ENCODE results near the gene DUT.

The DUT gene

GRCh38 chr15:48306639-48307038 is 24.6 kb upstream of the DUT start:
- DNase-seq (ENCODE audit: extremely low spot score) = no peak
- TF ChIP-seq NFRKB (IDR thresholded peaks at IDR 0.05) (no peak), SP1 (IDR thresholded peaks at IDR 0.05) (no peak), SUZ12 (IDR thresholded peaks at IDR 0.05) (no peak), L3MBTL2 (conservative IDR thresholded peaks at IDR 0.05) (no peak), PKNOX1 (IDR thresholded peaks at IDR 0.05) (no peak), TARDBP (IDR thresholded peaks at IDR 0.05) (no peak)
- ChIA-PET POLR2A (interaction anchor here (0.6 kb wide), 1 partner anchor 1576 kb away, joined by 3 read pairs; no protein-coding TSS in a partner anchor), CTCF (no interaction called here)

DNA sequence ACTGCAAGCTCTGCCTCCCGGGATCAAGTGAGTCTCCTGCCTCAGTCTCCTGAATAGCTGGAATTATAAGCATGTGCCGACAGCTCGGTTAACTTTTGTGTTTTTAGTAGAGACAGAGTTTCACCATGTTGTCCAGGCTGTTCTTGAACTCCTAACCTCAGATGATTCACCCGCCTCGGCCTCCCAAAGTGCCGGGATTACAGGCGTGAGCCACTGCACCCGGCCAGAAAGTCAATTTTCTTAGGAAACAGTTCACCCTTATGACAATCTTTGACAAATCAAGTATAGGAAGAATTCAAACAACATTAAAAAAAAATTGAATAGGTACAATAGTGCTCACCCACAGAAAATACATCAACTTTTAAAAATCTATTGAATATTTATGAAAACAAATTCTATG is 23.6 kb upstream of the DUT start:
- TF ChIP-seq L3MBTL2 (conservative IDR thresholded peaks at IDR 0.05) (no peak), LEF1 (IDR thresholded peaks at IDR 0.05; ENCODE audit: borderline replicate concordance) (no peak), SUZ12 (IDR thresholded peaks at IDR 0.05) (no peak), NFRKB (IDR thresholded peaks at IDR 0.05) (no peak), TARDBP (IDR thresholded peaks at IDR 0.05) (no peak), FOXA1 (IDR thresholded peaks at IDR 0.05) (no peak), ELF4 (IDR thresholded peaks at IDR 0.05) (no peak), FOXM1 (IDR thresholded peaks at IDR 0.05; ENCODE audit: borderline replicate concordance) (no peak), ARNT (IDR thresholded peaks at IDR 0.05) (no peak), PKNOX1 (IDR thresholded peaks at IDR 0.05) (no peak), CTBP1 (IDR thresholded peaks at IDR 0.05; ENCODE audit: borderline replicate concordance) (no peak), SP1 (IDR thresholded peaks at IDR 0.05) (no peak), ZNF384 (IDR thresholded peaks at IDR 0.05) (no peak), HDGF (IDR thresholded peaks at IDR 0.05; ENCODE audit: borderline replicate concordance) (no peak)
- no peak for DNase-seq (ENCODE audit: extremely low spot score)
- ChIA-PET POLR2A (no interaction called here), CTCF (no interaction called here)

- no peak for DNase-seq (ENCODE audit: extremely low spot score)
- CTCF ChIA-PET = no interaction called here
- POLR2A ChIA-PET = no interaction called here
- TF ChIP-seq CTBP1 (IDR thresholded peaks at IDR 0.05; ENCODE audit: borderline replicate concordance) (no peak), HDGF (IDR thresholded peaks at IDR 0.05; ENCODE audit: borderline replicate concordance) (no peak), LEF1 (IDR thresholded peaks at IDR 0.05; ENCODE audit: borderline replicate concordance) (no peak), L3MBTL2 (conservative IDR thresholded peaks at IDR 0.05) (no peak), BHLHE40 (IDR thresholded peaks at IDR 0.05; ENCODE audit: borderline replicate concordance) (no peak), FOXM1 (IDR thresholded peaks at IDR 0.05; ENCODE audit: borderline replicate concordance) (no peak), SP1 (IDR thresholded peaks at IDR 0.05) (no peak), FOXA1 (IDR thresholded peaks at IDR 0.05) (no peak), NFRKB (IDR thresholded peaks at IDR 0.05) (no peak), FOXK2 (IDR thresholded peaks at IDR 0.05) (no peak), TARDBP (IDR thresholded peaks at IDR 0.05) (no peak), ELF4 (IDR thresholded peaks at IDR 0.05) (no peak), PKNOX1 (IDR thresholded peaks at IDR 0.05) (no peak)
These were observed 21.5 kb upstream of the DUT start for GRCh38 chr15:48309740-48310139.

GRCh38 chr15:48313216-48313615 is 18.0 kb upstream of the DUT start:
- CTCF ChIA-PET = no interaction called here

DNA sequence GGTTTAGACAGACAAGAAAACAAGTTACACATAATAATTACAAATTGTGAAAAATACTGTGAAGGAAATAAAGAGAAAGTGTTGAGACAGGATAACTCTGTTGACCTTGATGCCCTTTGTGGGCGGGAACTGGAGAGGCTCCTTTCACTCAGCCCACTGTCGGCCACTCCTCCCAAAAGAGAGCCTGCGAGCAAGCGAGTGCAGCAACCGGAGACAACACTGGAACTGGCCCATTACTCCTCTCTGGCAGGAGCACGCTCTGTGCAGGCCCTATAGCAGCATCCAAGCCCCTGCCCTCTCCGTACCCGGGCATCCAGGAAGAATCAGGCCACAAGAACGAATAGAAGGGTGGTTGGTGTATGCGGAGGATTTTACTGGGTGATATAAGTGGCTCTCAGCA is 16.2 kb upstream of the DUT start:
- DNase-seq (ENCODE audit: extremely low spot score) = no peak
- POLR2A ChIA-PET = no interaction called here
- CTCF ChIA-PET = no interaction called here
- TF ChIP-seq ELF4 (IDR thresholded peaks at IDR 0.05) = no peak
- no peak for TF ChIP-seq SP1 (IDR thresholded peaks at IDR 0.05)
- TF ChIP-seq FOXA1 (IDR thresholded peaks at IDR 0.05) = no peak
- TF ChIP-seq TARDBP (IDR thresholded peaks at IDR 0.05) = no peak
- no peak for TF ChIP-seq FOXM1 (IDR thresholded peaks at IDR 0.05; ENCODE audit: borderline replicate concordance)
- TF ChIP-seq FOXK2 (IDR thresholded peaks at IDR 0.05) = no peak
- TF ChIP-seq CTBP1 (IDR thresholded peaks at IDR 0.05; ENCODE audit: borderline replicate concordance) = no peak

More at GRCh38 chr15:48313216-48313615, 18.0 kb upstream of the DUT start:
- POLR2A ChIA-PET = no interaction called here
- no peak for TF ChIP-seq NFRKB (IDR thresholded peaks at IDR 0.05)
- no peak for TF ChIP-seq FOXK2 (IDR thresholded peaks at IDR 0.05)
- no peak for TF ChIP-seq TARDBP (IDR thresholded peaks at IDR 0.05)
- no peak for TF ChIP-seq HDGF (IDR thresholded peaks at IDR 0.05; ENCODE audit: borderline replicate concordance)
- no peak for TF ChIP-seq LEF1 (IDR thresholded peaks at IDR 0.05; ENCODE audit: borderline replicate concordance)
- TF ChIP-seq CTBP1 (IDR thresholded peaks at IDR 0.05; ENCODE audit: borderline replicate concordance) = no peak
- no peak for TF ChIP-seq ELF4 (IDR thresholded peaks at IDR 0.05)
- TF ChIP-seq SUZ12 (IDR thresholded peaks at IDR 0.05) = no peak
- no peak for TF ChIP-seq ZNF384 (IDR thresholded peaks at IDR 0.05)
- no peak for TF ChIP-seq FOXM1 (IDR thresholded peaks at IDR 0.05; ENCODE audit: borderline replicate concordance)
- TF ChIP-seq FOXA1 (IDR thresholded peaks at IDR 0.05) = no peak
- TF ChIP-seq PKNOX1 (IDR thresholded peaks at IDR 0.05) = no peak
- TF ChIP-seq BHLHE40 (IDR thresholded peaks at IDR 0.05; ENCODE audit: borderline replicate concordance) = no peak
- no peak for TF ChIP-seq ARNT (IDR thresholded peaks at IDR 0.05)
- no peak for TF ChIP-seq SP1 (IDR thresholded peaks at IDR 0.05)
- TF ChIP-seq L3MBTL2 (conservative IDR thresholded peaks at IDR 0.05) = no peak
- no peak for DNase-seq (ENCODE audit: extremely low spot score)

GRCh38 chr15:48317221-48317620 is 14.0 kb upstream of the DUT start:
- no peak for DNase-seq (ENCODE audit: extremely low spot score)
- TF ChIP-seq BHLHE40 (IDR thresholded peaks at IDR 0.05; ENCODE audit: borderline replicate concordance) = no peak
- no peak for TF ChIP-seq CTBP1 (IDR thresholded peaks at IDR 0.05; ENCODE audit: borderline replicate concordance)
- no peak for TF ChIP-seq FOXK2 (IDR thresholded peaks at IDR 0.05)
- no peak for TF ChIP-seq FOXA1 (IDR thresholded peaks at IDR 0.05)
- no peak for TF ChIP-seq ZNF384 (IDR thresholded peaks at IDR 0.05)
- no peak for TF ChIP-seq SUZ12 (IDR thresholded peaks at IDR 0.05)
- TF ChIP-seq L3MBTL2 (conservative IDR thresholded peaks at IDR 0.05) = no peak
- no peak for TF ChIP-seq PKNOX1 (IDR thresholded peaks at IDR 0.05)
- TF ChIP-seq FOXM1 (IDR thresholded peaks at IDR 0.05; ENCODE audit: borderline replicate concordance) = no peak
- TF ChIP-seq SP1 (IDR thresholded peaks at IDR 0.05) = no peak
- TF ChIP-seq ELF4 (IDR thresholded peaks at IDR 0.05) = no peak
- TF ChIP-seq TARDBP (IDR thresholded peaks at IDR 0.05) = no peak
- TF ChIP-seq HDGF (IDR thresholded peaks at IDR 0.05; ENCODE audit: borderline replicate concordance) = no peak
- TF ChIP-seq NFRKB (IDR thresholded peaks at IDR 0.05) = no peak
- TF ChIP-seq ARNT (IDR thresholded peaks at IDR 0.05) = no peak
- TF ChIP-seq LEF1 (IDR thresholded peaks at IDR 0.05; ENCODE audit: borderline replicate concordance) = no peak
- POLR2A ChIA-PET = no interaction called here
- CTCF ChIA-PET = no interaction called here
